ENCODE data around the gene ITGA6. TPM values are rescaled to one million over a fixed set of nuclear protein-coding genes. Genes with fewer than 3 reads are reported as not detected.

The ITGA6 gene
- total and polyA plus RNA-seq, 2 donors from 2014 or later: 32.8 to 89.1 TPM

- Histone ChIP-seq H3K9ac (ENCODE audit: low read length in 3 of 3) (no peak overlapping the region), H3K27ac (ENCODE audit: low read depth in 2 of 2, low read length in 2 of 2) (no peak overlapping the region), H3K4me1 (ENCODE audit: control insufficient read depth in 2 of 3, insufficient read depth in 2 of 3, low read depth in 1 of 3, low read length in 3 of 3) (no peaks in the 10 kb centered on the region), H3K36me3 (ENCODE audit: control insufficient read depth in 2 of 3, insufficient read depth in 3 of 3, low read length in 3 of 3) (no peaks in the 10 kb centered on the region), H3K4me3 (ENCODE audit: low read length in 3 of 3) (no peak overlapping the region), H3K27me3 (ENCODE audit: control insufficient read depth, insufficient read depth, low read length) (no peaks in the 10 kb centered on the region), H3K9me3 (ENCODE audit: control insufficient read depth in 2 of 3, insufficient read depth in 1 of 3, low read length in 3 of 3) (peaks cover 0 to 27% (median 6%) of the 10 kb centered on the region in 3 donors)
- FAIRE-seq: no peak
- no peak for DNase-seq
- intact Hi-C loops (cut with DNase I): no loop called here
- no peak for TF ChIP-seq CTCF (IDR thresholded peaks at IDR 0.05; ENCODE audit: borderline replicate concordance, extremely low read depth, insufficient read depth)
These were observed 86.1 kb downstream of the ITGA6 start for GRCh38 chr2:172513524-172513900.

- H3K4me3 ChIP-seq (ENCODE audit: low read length in 3 of 3): no peak overlapping the region
- no peaks in the 10 kb centered on the region for H3K4me1 ChIP-seq (ENCODE audit: control insufficient read depth in 2 of 3, insufficient read depth in 2 of 3, low read depth in 1 of 3, low read length in 3 of 3)
- H3K27me3 ChIP-seq (ENCODE audit: control insufficient read depth, insufficient read depth, low read length): no peaks in the 10 kb centered on the region
- H3K9me3 ChIP-seq (ENCODE audit: control insufficient read depth in 2 of 3, insufficient read depth in 1 of 3, low read length in 3 of 3): peaks cover 0 to 27% (median 6%) of the 10 kb centered on the region in 3 donors
- intact Hi-C loops (cut with DNase I): no loop called here
- TF ChIP-seq CTCF (IDR thresholded peaks at IDR 0.05; ENCODE audit: borderline replicate concordance, extremely low read depth, insufficient read depth): no peak
- DNase-seq (no peak), FAIRE-seq (no peak)
- H3K36me3 ChIP-seq (ENCODE audit: control insufficient read depth in 2 of 3, insufficient read depth in 3 of 3, low read length in 3 of 3): no peaks in the 10 kb centered on the region
- no peak overlapping the region for H3K9ac ChIP-seq (ENCODE audit: low read length in 3 of 3)
- H3K27ac ChIP-seq (ENCODE audit: low read depth in 2 of 2, low read length in 2 of 2): no peak overlapping the region
These were observed 86.7 kb downstream of the ITGA6 start for GRCh38 chr2:172513935-172514586.

GRCh38 chr2:172516299-172516698 is 88.9 kb downstream of the ITGA6 start:
- H3K27ac ChIP-seq (ENCODE audit: low read depth in 2 of 2, low read length in 2 of 2): no peak overlapping the region
- H3K4me1 ChIP-seq (ENCODE audit: control insufficient read depth in 2 of 3, insufficient read depth in 2 of 3, low read depth in 1 of 3, low read length in 3 of 3): no peaks in the 10 kb centered on the region
- H3K4me3 ChIP-seq (ENCODE audit: low read length in 3 of 3): no peak overlapping the region
- no peaks in the 10 kb centered on the region for H3K27me3 ChIP-seq (ENCODE audit: control insufficient read depth, insufficient read depth, low read length)
- intact Hi-C loops (cut with DNase I): no loop called here
- TF ChIP-seq CTCF (IDR thresholded peaks at IDR 0.05; ENCODE audit: borderline replicate concordance, extremely low read depth, insufficient read depth): no peak
- no peaks in the 10 kb centered on the region for H3K36me3 ChIP-seq (ENCODE audit: control insufficient read depth in 2 of 3, insufficient read depth in 3 of 3, low read length in 3 of 3)
- H3K9me3 ChIP-seq (ENCODE audit: control insufficient read depth in 2 of 3, insufficient read depth in 1 of 3, low read length in 3 of 3): peaks cover 0 to 38% (median 7%) of the 10 kb centered on the region in 3 donors
- FAIRE-seq (no peak), DNase-seq (no peak)
- no peak overlapping the region for H3K9ac ChIP-seq (ENCODE audit: low read length in 3 of 3)

GRCh38 chr2:172518995-172519394 is 91.6 kb downstream of the ITGA6 start:
- Histone ChIP-seq H3K4me1 (ENCODE audit: control insufficient read depth in 2 of 3, insufficient read depth in 2 of 3, low read depth in 1 of 3, low read length in 3 of 3) (no peaks in the 10 kb centered on the region), H3K27me3 (ENCODE audit: control insufficient read depth, insufficient read depth, low read length) (no peaks in the 10 kb centered on the region), H3K9ac (ENCODE audit: low read length in 3 of 3) (no peak overlapping the region), H3K27ac (ENCODE audit: low read depth in 2 of 2, low read length in 2 of 2) (no peak overlapping the region), H3K9me3 (ENCODE audit: control insufficient read depth in 2 of 3, insufficient read depth in 1 of 3, low read length in 3 of 3) (peaks cover 0 to 15% (median 3%) of the 10 kb centered on the region in 3 donors), H3K36me3 (ENCODE audit: control insufficient read depth in 2 of 3, insufficient read depth in 3 of 3, low read length in 3 of 3) (no peaks in the 10 kb centered on the region), H3K4me3 (ENCODE audit: low read length in 3 of 3) (no peak overlapping the region)
- TF ChIP-seq CTCF (IDR thresholded peaks at IDR 0.05; ENCODE audit: borderline replicate concordance, extremely low read depth, insufficient read depth): no peak
- no peak for FAIRE-seq
- intact Hi-C loops (cut with DNase I): no loop called here
- DNase-seq: no peak

Measured in kidney (tissue), 14 donors.